GM19351 (cell line): ENCODE results near the gene OR52D1.
A peak's percentile ranks its signal among the peaks of the same experiment; 100 is the strongest.

Experiments
- ATAC-seq: cut with Tn5 transposase; IDR thresholded peaks from one replicate; pipeline ENCODE4 v1.9.1; 2021; ENCODE audit warnings: mild to moderate bottlenecking, moderate library complexity; ENCODE audit not compliant: unreplicated experiment

The OR52D1 gene

DNA sequence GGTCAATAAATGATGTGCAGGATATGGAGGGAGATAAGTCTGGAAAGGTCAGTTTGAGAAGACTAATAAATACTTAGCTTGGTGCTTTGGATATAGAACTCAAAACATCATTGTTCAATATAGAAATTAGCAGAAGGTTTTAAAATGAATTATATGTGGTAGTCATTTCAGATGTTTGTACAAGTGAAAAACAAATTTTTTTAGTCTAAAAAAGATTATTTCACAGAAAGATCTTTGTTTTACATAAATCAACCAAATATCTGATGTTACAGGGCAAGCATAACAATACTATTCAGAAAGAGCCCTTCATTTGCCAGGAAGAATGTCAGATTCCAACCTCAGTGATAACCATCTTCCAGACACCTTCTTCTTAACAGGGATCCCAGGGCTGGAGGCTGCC lies at the start of gene OR52D1:
TSS of gene OR52D1 (plus strand) at position 301 of the 400 bp plus-strand sequence. CDS start at position 323, 22 bp downstream.
- no peak for ATAC-seq

DNA sequence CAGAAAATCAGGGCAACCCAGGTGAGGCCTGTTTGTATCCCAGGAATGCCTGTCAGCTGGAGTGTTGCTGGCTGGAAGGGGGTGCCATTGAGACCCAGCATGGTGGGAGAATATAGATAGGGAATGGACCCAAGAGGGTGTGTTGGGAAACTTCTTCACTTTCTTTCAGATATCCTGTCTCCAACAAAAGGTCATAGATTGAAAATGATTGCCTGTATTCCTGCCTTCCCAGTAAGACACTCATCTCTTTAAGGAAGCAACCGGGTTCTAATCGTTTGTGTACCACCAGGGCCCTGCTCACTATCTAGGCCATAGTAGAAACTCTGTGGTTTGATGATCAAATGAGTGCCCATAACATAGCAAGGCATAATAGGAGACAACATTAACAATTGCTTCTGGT lies 47.1 kb upstream of the OR52D1 start, which contains the start of gene OR51I1:
TSS of gene OR51I1 (minus strand) at position 101 of the 400 bp plus-strand sequence. CDS start at position 101, 0 bp downstream.
- ATAC-seq, result no peak

GRCh38 chr11:5443835-5444393 lies 44.6 kb upstream of the OR52D1 start:
- ATAC-seq, result no peak

GRCh38 chr11:5449023-5449422 lies 39.5 kb upstream of the OR52D1 start, which contains the start of gene OR51I2:
OR51I2 (plus strand) TSS chr11:5449323; CDS start chr11:5453489, 4,166 bp downstream.
- ATAC-seq, result no peak

- ATAC-seq, result no peak
These were observed 39.1 kb upstream of the OR52D1 start for GRCh38 chr11:5449432-5449831.

GRCh38 chr11:5460983-5461621 lies 27.4 kb upstream of the OR52D1 start:
- ATAC-seq, result no peak

GRCh38 chr11:5467527-5467926 lies 21.0 kb upstream of the OR52D1 start:
- ATAC-seq, result no peak

- ATAC-seq, result no peak
These were observed 14.6 kb upstream of the OR52D1 start for GRCh38 chr11:5473921-5474320.

GRCh38 chr11:5476186-5476819 lies 12.2 kb upstream of the OR52D1 start:
- ATAC-seq, result peak; percentile 98

GRCh38 chr11:5486003-5486402 lies 2.5 kb upstream of the OR52D1 start:
- no peak for ATAC-seq

- ATAC-seq, result no peak
These were observed 2.1 kb upstream of the OR52D1 start for GRCh38 chr11:5486421-5486820.

- ATAC-seq, result no peak
These were observed 414 bp downstream of the OR52D1 start for GRCh38 chr11:5488798-5489399.

DNA sequence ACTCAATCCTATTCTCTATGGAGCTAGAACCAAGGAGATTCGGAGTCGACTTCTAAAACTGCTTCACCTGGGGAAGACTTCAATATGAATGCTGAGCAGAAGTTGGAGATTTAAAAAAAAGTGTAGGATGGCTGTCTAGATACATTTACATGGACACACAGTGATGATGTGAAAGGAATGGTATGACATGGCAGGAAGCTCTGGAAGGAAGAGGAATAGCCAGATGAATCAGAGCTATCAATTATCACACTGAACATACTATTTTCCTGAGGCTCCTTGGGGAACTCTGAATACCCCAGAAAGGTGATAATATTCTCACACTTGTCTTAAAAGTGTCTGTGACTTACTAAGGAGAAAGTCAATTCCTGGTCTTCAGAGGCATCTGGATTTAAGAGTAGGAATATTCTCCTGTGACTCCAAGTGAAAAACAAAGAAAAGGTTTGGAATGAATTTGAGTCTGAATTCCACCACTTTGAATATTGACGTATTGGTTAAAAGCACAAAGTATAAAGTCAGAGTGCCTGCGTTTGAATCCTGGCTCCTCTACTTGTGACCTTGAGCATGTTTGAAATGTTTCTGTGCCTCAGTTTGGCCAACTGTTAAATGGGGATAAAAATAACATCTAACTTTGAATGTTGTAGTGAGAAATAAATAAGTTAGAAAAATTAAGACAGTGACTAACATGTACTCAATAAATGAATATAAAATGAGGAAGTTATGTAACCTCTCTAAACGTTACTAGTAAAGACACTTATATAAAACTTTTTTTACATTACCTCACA lies 1.3 kb downstream of the OR52D1 start:
- ATAC-seq, result no peak

DNA sequence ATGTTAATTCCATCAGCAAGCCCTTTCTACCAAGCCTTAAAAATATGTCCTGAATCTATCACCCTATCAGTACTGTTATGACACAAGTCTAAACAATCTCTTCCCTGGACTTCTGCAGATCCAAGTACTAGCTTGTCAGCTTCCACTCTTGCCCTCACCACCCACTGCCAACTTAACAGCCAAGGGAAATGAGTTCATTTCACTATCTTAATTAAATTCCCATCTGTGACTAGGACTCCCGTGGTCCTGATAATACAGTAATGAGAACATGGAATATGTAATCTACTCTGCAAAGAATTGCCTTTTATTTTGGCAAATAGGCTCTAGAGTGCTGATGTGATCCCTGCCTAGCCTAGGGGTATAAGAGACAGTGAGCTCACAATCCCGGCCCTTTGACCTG lies 11.2 kb downstream of the OR52D1 start:
- ATAC-seq, result no peak

GRCh38 chr11:5500393-5500801 lies 11.9 kb downstream of the OR52D1 start:
- no peak for ATAC-seq

DNA sequence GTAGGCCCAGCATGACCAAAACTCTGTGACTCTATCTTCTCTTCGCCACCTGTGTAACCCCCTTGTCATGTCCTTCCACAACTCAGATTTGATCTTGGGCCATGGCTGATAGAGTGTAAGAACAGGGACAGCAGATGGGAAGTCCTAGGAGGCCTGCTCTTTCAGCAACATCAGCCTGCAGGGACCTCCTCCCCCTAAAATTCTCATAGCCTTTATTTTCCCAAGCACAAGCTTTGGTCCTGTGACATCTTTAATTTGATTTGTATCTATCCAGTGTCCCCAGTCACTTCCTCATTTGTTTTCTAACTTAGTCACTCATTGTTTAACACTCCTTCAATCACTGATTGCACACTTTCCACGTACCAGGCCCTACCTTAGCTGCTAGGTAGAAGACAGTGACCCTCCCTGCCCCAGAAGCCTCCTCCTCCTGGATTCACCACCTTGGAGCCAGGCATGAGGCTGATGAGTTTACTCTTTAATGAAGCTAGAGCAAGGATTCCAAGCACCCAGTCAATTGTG lies 16.0 kb downstream of the OR52D1 start:
- no peak for ATAC-seq

DNA sequence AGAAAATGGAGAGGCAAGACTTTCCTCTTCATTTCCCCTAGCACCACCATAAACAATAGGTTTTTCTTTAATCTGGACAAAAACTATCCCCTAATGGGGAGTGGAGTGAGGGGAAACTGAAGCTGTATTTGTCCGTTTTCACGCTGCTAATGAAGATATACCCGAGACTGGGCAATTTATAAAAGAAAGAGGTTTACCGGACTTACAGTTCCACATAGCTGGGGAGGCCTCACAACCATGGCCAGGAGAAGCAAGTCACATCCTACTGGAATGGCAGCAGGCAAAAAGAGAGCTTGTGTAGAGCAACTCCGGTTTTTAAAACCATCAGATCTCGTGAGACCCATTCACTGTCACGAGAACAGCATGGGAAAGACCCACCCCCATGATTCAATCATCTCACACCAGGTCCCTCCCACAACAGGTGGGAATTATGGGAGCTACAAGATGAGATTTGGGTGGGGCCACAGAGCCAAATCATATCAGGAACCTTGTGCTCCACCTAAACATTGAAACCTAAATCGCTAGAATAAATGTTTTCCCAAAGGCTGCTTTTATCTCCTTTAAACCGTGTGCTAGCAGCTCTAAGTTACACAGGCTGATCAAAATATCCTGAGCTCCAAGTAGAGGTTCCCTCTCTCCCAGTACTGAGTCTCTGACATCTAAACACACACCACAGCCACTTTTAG lies 17.0 kb downstream of the OR52D1 start:
- no peak for ATAC-seq

- no peak for ATAC-seq
These were observed 18.9 kb downstream of the OR52D1 start for GRCh38 chr11:5507177-5507932.

- no peak for ATAC-seq
These were observed 19.4 kb downstream of the OR52D1 start for GRCh38 chr11:5507933-5508305.
